Neural progenitor cell (in vitro differentiated cells): Measurements from ENCODE around the gene C4orf50. TPM values are rescaled to one million over a fixed set of nuclear protein-coding genes. Genes with fewer than 3 reads are reported as not detected.

ENCODE experiments used
- DNase-seq: peaks from one replicate; pipeline ENCODE4 v3.0.0-alpha.2; 2016; ENCODE audit warnings: low spot score
- H2AFZ ChIP-seq: fragments of 200-600 bp; sonication (generic); replicated peaks from 2 replicates; pipeline ENCODE4 v1.6.1; 2016; ENCODE audit warnings: antibody characterized with exemption
- H3F3A ChIP-seq: fragments of 200-600 bp; sonication (generic); 2 replicates; pipeline ENCODE4 v1.6.1; 2016; ENCODE audit warnings: antibody characterized with exemption, low read depth
- H3K27ac ChIP-seq: fragments of 200-600 bp; sonication (generic); 2 replicates; pipeline ENCODE4 v1.5.1; 2016; ENCODE audit warnings: mild to moderate bottlenecking
- H3K27me3 ChIP-seq: fragments of 200-600 bp; sonication (generic); 2 replicates; pipeline ENCODE4 v1.6.1; 2016; ENCODE audit warnings: mild to moderate bottlenecking, moderate library complexity
- H3K36me3 ChIP-seq: fragments of 200-600 bp; sonication (generic); 2 replicates; pipeline ENCODE4 v1.5.1; 2016
- H3K4me1 ChIP-seq: fragments of 200-600 bp; sonication (generic); 2 replicates; pipeline ENCODE4 v1.6.1; 2016; ENCODE audit warnings: mixed run types
- H3K4me2 ChIP-seq: fragments of 200-600 bp; sonication (generic); 2 replicates; pipeline ENCODE4 v1.6.1; 2016
- H3K4me3 ChIP-seq: fragments of 200-600 bp; sonication (generic); 2 replicates; pipeline ENCODE4 v1.5.1; 2016
- H3K79me2 ChIP-seq: fragments of 200-600 bp; sonication (generic); 2 replicates; pipeline ENCODE4 v1.6.1; 2016; ENCODE audit warnings: low read depth
- H3K9ac ChIP-seq: fragments of 200-600 bp; sonication (generic); 2 replicates; pipeline ENCODE4 v1.6.1; 2016
- H3K9me3 ChIP-seq: fragments of 200-600 bp; sonication (generic); 2 replicates; pipeline ENCODE4 v1.5.1; 2016; ENCODE audit warnings: low read depth
- H4K20me1 ChIP-seq: fragments of 200-600 bp; sonication (generic); 2 replicates; pipeline ENCODE4 v1.6.1; 2016; ENCODE audit warnings: low read depth
- H3K27ac Mint-ChIP-seq: 3 replicates; pipeline ENCODE4 v1.8.0; 2021; ENCODE audit warnings: mixed read lengths
- H3K27me3 Mint-ChIP-seq: 2 replicates; pipeline ENCODE4 v1.8.0; 2022; ENCODE audit warnings: low read depth, mild to moderate bottlenecking, inconsistent platforms, moderate library complexity, mixed read lengths; ENCODE audit not compliant: insufficient read depth
- H3K36me3 Mint-ChIP-seq: 3 replicates; pipeline ENCODE4 v1.8.0; 2021; ENCODE audit warnings: mixed read lengths
- H3K4me1 Mint-ChIP-seq: 3 replicates; pipeline ENCODE4 v1.8.0; 2021; ENCODE audit warnings: mixed read lengths
- H3K4me3 Mint-ChIP-seq: 3 replicates; pipeline ENCODE4 v1.8.0; 2021; ENCODE audit warnings: mild to moderate bottlenecking, moderate library complexity, mixed read lengths
- H3K9me3 Mint-ChIP-seq: 3 replicates; pipeline ENCODE4 v1.8.0; 2020; ENCODE audit warnings: mixed read lengths
- EZH2 ChIP-seq: fragments of 200-600 bp; sonication (generic); IDR thresholded peaks from 2 replicates; pipeline ENCODE4 v1.6.1; 2017; ENCODE audit warnings: antibody characterized with exemption, mild to moderate bottlenecking, moderate library complexity
- EZH2phosphoT487 ChIP-seq: fragments of 200-600 bp; sonication (generic); IDR thresholded peaks from 2 replicates; pipeline ENCODE4 v1.6.1; 2017; ENCODE audit warnings: antibody characterized with exemption
- total RNA-seq: library from RNA; depleted of rRNA; stranded (reverse); fragments of >200 nt; gene quantifications from 2 replicates; pipeline ENCODE4 v1.2.3, GENCODE V29; 2015; ENCODE audit warnings: low replicate concordance
- TF ChIP-seq, protein P1 (sequence below): fragments of 200-600 bp; sonication (generic); IDR thresholded peaks from 2 replicates; pipeline ENCODE4 v1.5.1; 2017; ENCODE audit warnings: antibody characterized with exemption, mild to moderate bottlenecking

Gene C4orf50
- total RNA-seq, 1 donor from 2014 or later = 0.32 TPM

DNA sequence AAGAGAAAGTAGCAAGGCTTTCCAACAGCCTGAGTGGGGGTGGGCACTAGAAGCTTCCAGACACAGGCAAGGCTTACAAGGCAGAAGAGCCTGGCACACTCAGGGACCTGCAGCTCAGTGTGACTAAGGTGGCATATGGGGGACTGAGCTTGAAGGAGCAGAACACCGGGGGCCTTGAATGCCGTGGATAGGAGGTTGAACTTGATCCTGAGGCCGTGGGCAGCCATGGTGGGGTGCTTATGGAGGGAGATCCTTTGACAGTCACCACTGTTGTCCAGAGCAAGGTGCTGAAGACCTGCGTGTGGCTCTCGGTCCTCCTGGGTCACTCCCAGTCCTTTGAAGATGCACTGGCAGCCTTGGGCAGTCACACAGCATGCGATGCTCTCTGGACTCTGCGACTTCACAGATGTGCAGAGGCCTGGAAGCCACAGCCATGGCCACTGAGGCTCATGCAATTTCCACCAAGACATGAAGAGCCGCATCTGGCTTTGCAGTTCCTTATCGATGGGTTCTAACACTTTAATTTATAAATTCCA lies 18.3 kb downstream of the C4orf50 start:
- H3K27me3 Mint-ChIP-seq = peaks cover 12% of the 10 kb centered on the region

DNA sequence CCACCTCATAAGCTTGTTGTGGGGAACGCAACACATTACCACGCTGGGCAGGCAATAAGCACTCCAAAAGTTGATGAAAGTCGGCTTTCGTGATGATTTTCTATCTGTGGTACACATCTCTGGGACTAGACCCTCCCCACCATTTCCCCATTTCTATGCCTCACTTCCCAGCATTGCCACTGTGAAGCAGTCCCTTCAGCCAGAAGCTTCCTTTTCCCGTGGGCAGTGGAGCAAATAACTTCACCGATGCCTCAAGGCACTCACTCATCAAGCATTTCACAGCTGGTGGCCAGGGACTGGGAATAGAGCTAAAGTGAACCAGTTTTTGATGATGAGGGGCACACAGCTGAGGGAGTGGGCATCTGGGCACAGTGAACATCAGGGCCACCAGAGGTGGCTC lies 18.9 kb downstream of the C4orf50 start:
- no peak for TF ChIP-seq EZH2
- no peak for TF ChIP-seq EZH2phosphoT487
- TF ChIP-seq, protein P1, sequence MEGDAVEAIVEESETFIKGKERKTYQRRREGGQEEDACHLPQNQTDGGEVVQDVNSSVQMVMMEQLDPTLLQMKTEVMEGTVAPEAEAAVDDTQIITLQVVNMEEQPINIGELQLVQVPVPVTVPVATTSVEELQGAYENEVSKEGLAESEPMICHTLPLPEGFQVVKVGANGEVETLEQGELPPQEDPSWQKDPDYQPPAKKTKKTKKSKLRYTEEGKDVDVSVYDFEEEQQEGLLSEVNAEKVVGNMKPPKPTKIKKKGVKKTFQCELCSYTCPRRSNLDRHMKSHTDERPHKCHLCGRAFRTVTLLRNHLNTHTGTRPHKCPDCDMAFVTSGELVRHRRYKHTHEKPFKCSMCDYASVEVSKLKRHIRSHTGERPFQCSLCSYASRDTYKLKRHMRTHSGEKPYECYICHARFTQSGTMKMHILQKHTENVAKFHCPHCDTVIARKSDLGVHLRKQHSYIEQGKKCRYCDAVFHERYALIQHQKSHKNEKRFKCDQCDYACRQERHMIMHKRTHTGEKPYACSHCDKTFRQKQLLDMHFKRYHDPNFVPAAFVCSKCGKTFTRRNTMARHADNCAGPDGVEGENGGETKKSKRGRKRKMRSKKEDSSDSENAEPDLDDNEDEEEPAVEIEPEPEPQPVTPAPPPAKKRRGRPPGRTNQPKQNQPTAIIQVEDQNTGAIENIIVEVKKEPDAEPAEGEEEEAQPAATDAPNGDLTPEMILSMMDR = no peak
- H3K4me3 ChIP-seq = no peak overlapping the region
- DNase-seq = no peak

More for the DNA sequence above, 18.3 kb downstream of the C4orf50 start:
- Mint-ChIP-seq H3K9me3 (no peaks in the 10 kb centered on the region), H3K36me3 (no peaks in the 10 kb centered on the region), H3K4me3 (no peak overlapping the region), H3K27ac (no peak overlapping the region), H3K4me1 (peaks cover 2% of the 10 kb centered on the region)
- H4K20me1 ChIP-seq = no peaks in the 10 kb centered on the region
- H3K4me2 ChIP-seq = no peak overlapping the region
- no peak overlapping the region for H2AFZ ChIP-seq
- no peaks in the 10 kb centered on the region for H3K4me1 ChIP-seq
- no peak for TF ChIP-seq EZH2phosphoT487
- TF ChIP-seq, protein P1 = no peak
- no peak for TF ChIP-seq EZH2
- peaks cover 2% of the 10 kb centered on the region for H3F3A ChIP-seq
- H3K9me3 ChIP-seq = no peaks in the 10 kb centered on the region
- H3K79me2 ChIP-seq = no peaks in the 10 kb centered on the region
- peaks cover 1% of the 10 kb centered on the region for H3K27me3 ChIP-seq
- no peak overlapping the region for H3K27ac ChIP-seq
- no peak for DNase-seq
- H3K36me3 ChIP-seq = no peaks in the 10 kb centered on the region
- H3K9ac ChIP-seq = no peak overlapping the region
- no peak overlapping the region for H3K4me3 ChIP-seq

DNA sequence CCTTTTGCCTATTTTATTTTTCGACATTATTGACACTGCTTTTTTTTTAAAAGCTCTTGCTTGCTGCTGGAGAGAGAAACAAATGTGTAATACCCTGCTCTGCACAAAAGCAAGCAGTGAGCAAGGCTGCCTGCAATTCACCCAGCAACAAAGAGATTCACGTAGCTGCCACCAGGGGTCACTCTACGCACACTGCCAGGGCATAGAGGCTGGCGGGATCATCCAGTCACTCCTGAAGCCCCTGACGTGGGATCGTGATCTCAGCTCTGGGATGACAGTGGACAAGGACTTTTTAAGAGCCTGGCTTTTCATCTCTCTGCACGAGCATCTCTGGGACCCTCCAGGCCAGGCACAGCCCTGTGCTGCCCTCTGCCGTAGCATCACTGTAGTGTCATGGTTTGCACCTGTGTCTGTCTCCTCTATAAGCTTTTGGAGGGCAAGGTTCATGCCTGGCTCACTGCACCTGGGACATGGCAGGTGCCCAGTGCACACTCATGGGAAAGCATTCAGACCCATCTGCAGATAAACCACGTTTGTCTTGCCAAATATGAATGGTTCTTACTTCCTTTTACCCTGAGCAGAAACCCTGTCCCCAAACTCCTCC lies 19.8 kb downstream of the C4orf50 start:
- Histone ChIP-seq H3K9me3 (no peaks in the 10 kb centered on the region), H3K36me3 (no peaks in the 10 kb centered on the region), H3K27ac (no peak overlapping the region), H3K79me2 (no peaks in the 10 kb centered on the region), H3K4me2 (no peak overlapping the region), H4K20me1 (no peaks in the 10 kb centered on the region), H3F3A (peaks cover 2% of the 10 kb centered on the region), H3K27me3 (no peaks in the 10 kb centered on the region), H3K4me3 (no peak overlapping the region), H2AFZ (no peak overlapping the region), H3K4me1 (no peaks in the 10 kb centered on the region), H3K9ac (no peak overlapping the region)
- Mint-ChIP-seq H3K27me3 (peaks cover 14% of the 10 kb centered on the region), H3K27ac (no peak overlapping the region), H3K4me1 (peaks cover 2% of the 10 kb centered on the region), H3K4me3 (no peak overlapping the region), H3K36me3 (no peaks in the 10 kb centered on the region), H3K9me3 (no peaks in the 10 kb centered on the region)
- DNase-seq = peak; percentile 90
- TF ChIP-seq, protein P1 = peak; percentile 99
- TF ChIP-seq EZH2 = no peak

More for the DNA sequence above, 18.9 kb downstream of the C4orf50 start:
- Histone ChIP-seq H3K27me3 (no peaks in the 10 kb centered on the region), H3K9ac (no peak overlapping the region), H4K20me1 (no peaks in the 10 kb centered on the region), H3K27ac (no peak overlapping the region), H3F3A (peaks cover 2% of the 10 kb centered on the region), H3K4me1 (no peaks in the 10 kb centered on the region), H3K4me2 (no peak overlapping the region), H2AFZ (no peak overlapping the region), H3K9me3 (no peaks in the 10 kb centered on the region), H3K36me3 (no peaks in the 10 kb centered on the region), H3K79me2 (no peaks in the 10 kb centered on the region)
- no peaks in the 10 kb centered on the region for H3K36me3 Mint-ChIP-seq
- H3K27ac Mint-ChIP-seq = no peak overlapping the region
- H3K4me3 Mint-ChIP-seq = no peak overlapping the region
- H3K4me1 Mint-ChIP-seq = peaks cover 2% of the 10 kb centered on the region
- H3K27me3 Mint-ChIP-seq = peaks cover 14% of the 10 kb centered on the region
- H3K9me3 Mint-ChIP-seq = no peaks in the 10 kb centered on the region
